COR-L47 (cell line): ENCODE data around the gene HYAL2.

ENCODE experiments used
- DNase-seq: peaks from one replicate; lab custom pipeline; 2025; lab: John Stamatoyannopoulos, UW

HYAL2 gene

GRCh38 chr3:50350213-50350526 lies 27.6 kb upstream of the HYAL2 start:
- DNase-seq = no peak

- DNase-seq = peak; percentile 46
These were observed 24.8 kb upstream of the HYAL2 start for GRCh38 chr3:50347187-50347813.

GRCh38 chr3:50345586-50346234 lies 23.2 kb upstream of the HYAL2 start, which contains the start of gene ZMYND10:
Gene ZMYND10 (minus strand): TSS chr3:50345732. CDS start chr3:50345579, 153 bp downstream.
- DNase-seq = peak; percentile 5

- no peak for DNase-seq
These were observed 22.5 kb upstream of the HYAL2 start for GRCh38 chr3:50345008-50345407.

GRCh38 chr3:50342813-50343633 lies 20.5 kb upstream of the HYAL2 start:
- DNase-seq = no peak

GRCh38 chr3:50341996-50342650 lies 19.6 kb upstream of the HYAL2 start:
- DNase-seq = no peak

- no peak for DNase-seq
These were observed 19.0 kb upstream of the HYAL2 start for GRCh38 chr3:50341537-50341936.

- DNase-seq = no peak
These were observed 18.1 kb upstream of the HYAL2 start, which contains the start of gene RASSF1 for GRCh38 chr3:50340448-50341329. Gene RASSF1 (minus strand): TSS chr3:50340836. CDS start chr3:50340805, 31 bp downstream.

- no peak for DNase-seq
These were observed 17.6 kb upstream of the HYAL2 start for GRCh38 chr3:50340147-50340447.

GRCh38 chr3:50339485-50340146 lies 17.1 kb upstream of the HYAL2 start:
- no peak for DNase-seq

- DNase-seq = no peak
These were observed 16.4 kb upstream of the HYAL2 start for GRCh38 chr3:50338965-50339364.

GRCh38 chr3:50337175-50337861 lies 14.8 kb upstream of the HYAL2 start:
- DNase-seq = peak; percentile 90

GRCh38 chr3:50336452-50337174 lies 14.1 kb upstream of the HYAL2 start:
- DNase-seq = no peak

GRCh38 chr3:50334339-50335075 lies 12.0 kb upstream of the HYAL2 start:
- no peak for DNase-seq

- DNase-seq = no peak
These were observed 11.3 kb upstream of the HYAL2 start for GRCh38 chr3:50333744-50334328.

- no peak for DNase-seq
These were observed 8.9 kb upstream of the HYAL2 start for GRCh38 chr3:50331364-50331907.

GRCh38 chr3:50330330-50330729 lies 7.8 kb upstream of the HYAL2 start:
- DNase-seq = no peak

- peak; percentile 90 for DNase-seq
These were observed 5.6 kb upstream of the HYAL2 start, which contains the start of gene TUSC2 for GRCh38 chr3:50327943-50328691. Gene TUSC2 (minus strand): TSS chr3:50328223. CDS start chr3:50328099, 124 bp downstream.
